Fibroblast of mammary gland (primary cell): Measurements from ENCODE around the gene OSGEP.

Source experiments
- DNase-seq: peaks from one replicate; pipeline ENCODE4 v3.0.0-alpha.2; 2010; ENCODE audit warnings: low read depth
- H3K4me3 ChIP-seq: 2 replicates; pipeline ENCODE4 v1.5.1; 2011; ENCODE audit warnings: low read depth, mild to moderate bottlenecking, low read length, moderate library complexity; ENCODE audit not compliant: control insufficient read depth
- TF ChIP-seq, protein P1 (sequence below): conservative IDR thresholded peaks from 2 replicates; pipeline ENCODE4 v1.5.1; 2011; ENCODE audit warnings: low read depth, low read length, inconsistent platforms; ENCODE audit not compliant: control insufficient read depth, insufficient read depth

The OSGEP gene

DNA sequence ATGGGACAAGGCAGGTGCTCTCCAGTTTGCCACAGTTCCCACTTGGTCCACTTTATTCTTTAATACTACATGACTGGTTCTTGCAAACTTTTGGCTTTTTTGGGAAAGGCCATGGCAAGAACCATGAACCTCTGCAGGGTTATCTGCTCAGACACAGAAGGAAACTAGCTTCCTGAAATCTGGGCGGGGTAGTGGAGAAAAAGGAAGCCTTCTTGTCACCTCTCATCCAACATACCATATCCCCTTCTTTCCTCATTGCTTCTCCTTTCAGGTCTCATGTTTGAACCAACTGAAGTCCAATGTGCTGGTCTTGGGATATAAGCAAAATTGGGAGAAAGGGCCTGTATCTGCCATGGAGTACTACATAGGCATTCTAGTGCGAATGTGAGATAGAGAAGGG, 13.2 kb downstream of the OSGEP start:
- no peak for DNase-seq
- H3K4me3 ChIP-seq, result no peak overlapping the region
- TF ChIP-seq, protein P1, sequence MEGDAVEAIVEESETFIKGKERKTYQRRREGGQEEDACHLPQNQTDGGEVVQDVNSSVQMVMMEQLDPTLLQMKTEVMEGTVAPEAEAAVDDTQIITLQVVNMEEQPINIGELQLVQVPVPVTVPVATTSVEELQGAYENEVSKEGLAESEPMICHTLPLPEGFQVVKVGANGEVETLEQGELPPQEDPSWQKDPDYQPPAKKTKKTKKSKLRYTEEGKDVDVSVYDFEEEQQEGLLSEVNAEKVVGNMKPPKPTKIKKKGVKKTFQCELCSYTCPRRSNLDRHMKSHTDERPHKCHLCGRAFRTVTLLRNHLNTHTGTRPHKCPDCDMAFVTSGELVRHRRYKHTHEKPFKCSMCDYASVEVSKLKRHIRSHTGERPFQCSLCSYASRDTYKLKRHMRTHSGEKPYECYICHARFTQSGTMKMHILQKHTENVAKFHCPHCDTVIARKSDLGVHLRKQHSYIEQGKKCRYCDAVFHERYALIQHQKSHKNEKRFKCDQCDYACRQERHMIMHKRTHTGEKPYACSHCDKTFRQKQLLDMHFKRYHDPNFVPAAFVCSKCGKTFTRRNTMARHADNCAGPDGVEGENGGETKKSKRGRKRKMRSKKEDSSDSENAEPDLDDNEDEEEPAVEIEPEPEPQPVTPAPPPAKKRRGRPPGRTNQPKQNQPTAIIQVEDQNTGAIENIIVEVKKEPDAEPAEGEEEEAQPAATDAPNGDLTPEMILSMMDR, result no peak

- TF ChIP-seq, protein P1, result no peak
- peak; percentile 16 for DNase-seq
- H3K4me3 ChIP-seq, result no peak overlapping the region
These were observed 13.7 kb downstream of the OSGEP start for GRCh38 chr14:20440882-20441281.

DNA sequence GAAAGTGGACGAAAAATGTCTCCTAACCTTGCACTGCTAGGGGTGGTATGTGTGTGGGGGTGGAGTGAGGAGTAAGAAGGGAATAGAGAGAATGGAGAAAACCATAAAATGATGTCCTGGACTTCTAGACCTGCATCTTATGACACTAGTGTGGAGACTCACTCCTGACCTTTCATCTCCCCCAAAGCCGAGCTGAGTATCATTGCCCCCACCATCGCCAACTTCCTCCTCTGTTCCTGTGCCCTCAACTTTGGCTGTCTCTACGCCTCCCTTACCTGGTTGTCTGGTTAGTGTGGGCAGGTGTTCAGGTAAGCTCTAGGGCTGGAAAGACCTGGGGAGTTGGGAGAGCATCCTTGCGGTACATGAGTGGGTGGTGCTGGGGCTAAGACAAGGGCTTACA, 14.1 kb downstream of the OSGEP start:
- DNase-seq, result no peak
- no peak overlapping the region for H3K4me3 ChIP-seq
- TF ChIP-seq, protein P1, result no peak

DNA sequence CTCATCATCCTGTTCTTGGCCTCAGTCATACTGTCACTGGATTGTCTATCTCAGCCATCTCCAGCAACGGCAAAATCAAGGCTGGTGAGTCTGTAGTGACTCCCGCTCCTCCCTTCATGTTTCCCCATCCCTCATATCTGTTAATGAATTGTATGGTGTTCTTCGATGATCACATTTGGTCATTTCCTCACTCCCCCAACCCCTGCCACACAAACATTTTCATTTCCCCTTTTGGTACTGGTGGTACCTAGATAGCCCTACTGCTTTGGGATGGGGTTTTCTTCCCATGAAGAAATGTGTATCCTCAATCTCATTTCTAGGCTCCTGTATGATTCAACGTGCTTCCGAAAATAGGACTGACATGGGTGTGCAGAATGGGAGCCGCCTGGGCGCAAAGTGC, 15.9 kb downstream of the OSGEP start:
- no peak overlapping the region for H3K4me3 ChIP-seq
- TF ChIP-seq, protein P1, result no peak
- DNase-seq, result no peak

DNA sequence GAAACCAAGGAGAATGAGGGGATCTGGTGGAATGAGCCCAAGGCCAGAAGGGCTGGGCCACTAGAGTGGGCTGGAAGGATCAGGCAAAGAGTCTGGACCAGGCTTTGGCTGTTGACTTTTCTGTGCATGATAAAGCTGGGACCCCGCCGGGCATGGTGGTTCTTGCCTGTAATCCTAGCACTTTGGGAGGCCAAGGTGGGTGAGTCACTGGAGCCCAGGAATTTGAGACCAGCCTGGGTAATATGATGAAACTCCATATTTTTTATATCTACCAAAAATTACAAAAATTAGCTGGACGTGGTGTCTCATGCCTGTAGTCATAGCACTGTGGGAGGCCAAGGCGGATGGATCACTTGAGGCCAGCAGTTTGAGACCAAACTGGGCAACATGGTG, 18.3 kb downstream of the OSGEP start:
- TF ChIP-seq, protein P1, result no peak
- DNase-seq, result peak; percentile 76
- no peak overlapping the region for H3K4me3 ChIP-seq

- TF ChIP-seq, protein P1, result no peak
- peak within 1 kb of the TSS; percentile 31 for H3K4me3 ChIP-seq
These were observed 18.8 kb downstream of the OSGEP start, which contains the start of gene KLHL33 for GRCh38 chr14:20435582-20436362. TSS of gene KLHL33 (minus strand) at chr14:20436166. CDS start at chr14:20435811, 355 bp downstream.

More at GRCh38 chr14:20435582-20436362, 18.8 kb downstream of the OSGEP start, which contains the start of gene KLHL33:
- DNase-seq, result no peak
